Measurements from ENCODE around the gene SRRM4.

SRRM4 gene

GRCh38 chr12:119204131-119204530 is 222.8 kb downstream of the SRRM4 start:
- Histone ChIP-seq H3K4me3 (ENCODE audit: low read depth in 1 of 5, low read length in 5 of 5) (no peak overlapping the region), H3K27ac (ENCODE audit: low read depth, low read length) (no peak overlapping the region), H3K4me1 (ENCODE audit: control insufficient read depth in 5 of 5, insufficient read depth in 5 of 5, low read length in 5 of 5) (peaks cover 6 to 26% (median 12%) of the 10 kb centered on the region in 5 donors), H3K9me3 (ENCODE audit: control insufficient read depth in 5 of 5, low read length in 5 of 5) (no peaks in the 10 kb centered on the region), H3K27me3 (ENCODE audit: control insufficient read depth in 5 of 5, insufficient read depth in 4 of 5, low read length in 5 of 5) (no peaks in the 10 kb centered on the region), H3K9ac (ENCODE audit: low read length in 5 of 5) (no peak overlapping the region), H3K36me3 (ENCODE audit: control insufficient read depth in 5 of 5, insufficient read depth in 5 of 5, low read length in 5 of 5) (no peaks in the 10 kb centered on the region)

- H3K9me3 ChIP-seq (ENCODE audit: control insufficient read depth in 5 of 5, low read length in 5 of 5), result no peaks in the 10 kb centered on the region
- H3K36me3 ChIP-seq (ENCODE audit: control insufficient read depth in 5 of 5, insufficient read depth in 5 of 5, low read length in 5 of 5), result no peaks in the 10 kb centered on the region
- peaks cover 6 to 30% (median 18%) of the 10 kb centered on the region in 5 donors for H3K4me1 ChIP-seq (ENCODE audit: control insufficient read depth in 5 of 5, insufficient read depth in 5 of 5, low read length in 5 of 5)
- H3K27me3 ChIP-seq (ENCODE audit: control insufficient read depth in 5 of 5, insufficient read depth in 4 of 5, low read length in 5 of 5), result no peaks in the 10 kb centered on the region
- H3K4me3 ChIP-seq (ENCODE audit: low read depth in 1 of 5, low read length in 5 of 5), result no peak overlapping the region
- no peak overlapping the region for H3K27ac ChIP-seq (ENCODE audit: low read depth, low read length)
- H3K9ac ChIP-seq (ENCODE audit: low read length in 5 of 5), result no peak overlapping the region
Observed at GRCh38 chr12:119204671-119205285, 223.4 kb downstream of the SRRM4 start.

- H3K27ac ChIP-seq (ENCODE audit: low read depth, low read length), result no peak overlapping the region
- H3K4me1 ChIP-seq (ENCODE audit: control insufficient read depth in 5 of 5, insufficient read depth in 5 of 5, low read length in 5 of 5), result peaks cover 6 to 30% (median 18%) of the 10 kb centered on the region in 5 donors
- H3K36me3 ChIP-seq (ENCODE audit: control insufficient read depth in 5 of 5, insufficient read depth in 5 of 5, low read length in 5 of 5), result no peaks in the 10 kb centered on the region
- no peaks in the 10 kb centered on the region for H3K9me3 ChIP-seq (ENCODE audit: control insufficient read depth in 5 of 5, low read length in 5 of 5)
- no peaks in the 10 kb centered on the region for H3K27me3 ChIP-seq (ENCODE audit: control insufficient read depth in 5 of 5, insufficient read depth in 4 of 5, low read length in 5 of 5)
- H3K4me3 ChIP-seq (ENCODE audit: low read depth in 1 of 5, low read length in 5 of 5), result no peak overlapping the region
- H3K9ac ChIP-seq (ENCODE audit: low read length in 5 of 5), result no peak overlapping the region
Observed at GRCh38 chr12:119206348-119207062, 225.2 kb downstream of the SRRM4 start.

- Histone ChIP-seq H3K4me3 (ENCODE audit: low read depth in 1 of 5, low read length in 5 of 5) (no peak overlapping the region), H3K4me1 (ENCODE audit: control insufficient read depth in 5 of 5, insufficient read depth in 5 of 5, low read length in 5 of 5) (peaks cover 6 to 30% (median 18%) of the 10 kb centered on the region in 5 donors), H3K27ac (ENCODE audit: low read depth, low read length) (no peak overlapping the region), H3K36me3 (ENCODE audit: control insufficient read depth in 5 of 5, insufficient read depth in 5 of 5, low read length in 5 of 5) (no peaks in the 10 kb centered on the region), H3K9me3 (ENCODE audit: control insufficient read depth in 5 of 5, low read length in 5 of 5) (no peaks in the 10 kb centered on the region), H3K27me3 (ENCODE audit: control insufficient read depth in 5 of 5, insufficient read depth in 4 of 5, low read length in 5 of 5) (no peaks in the 10 kb centered on the region), H3K9ac (ENCODE audit: low read length in 5 of 5) (no peak overlapping the region)
Observed at GRCh38 chr12:119207063-119207560, 225.8 kb downstream of the SRRM4 start.

- H3K27ac ChIP-seq (ENCODE audit: low read depth, low read length), result no peak overlapping the region
- H3K36me3 ChIP-seq (ENCODE audit: control insufficient read depth in 5 of 5, insufficient read depth in 5 of 5, low read length in 5 of 5), result no peaks in the 10 kb centered on the region
- no peaks in the 10 kb centered on the region for H3K27me3 ChIP-seq (ENCODE audit: control insufficient read depth in 5 of 5, insufficient read depth in 4 of 5, low read length in 5 of 5)
- H3K4me1 ChIP-seq (ENCODE audit: control insufficient read depth in 5 of 5, insufficient read depth in 5 of 5, low read length in 5 of 5), result peaks cover 6 to 30% (median 18%) of the 10 kb centered on the region in 5 donors
- no peak overlapping the region for H3K9ac ChIP-seq (ENCODE audit: low read length in 5 of 5)
- H3K9me3 ChIP-seq (ENCODE audit: control insufficient read depth in 5 of 5, low read length in 5 of 5), result no peaks in the 10 kb centered on the region
- no peak overlapping the region for H3K4me3 ChIP-seq (ENCODE audit: low read depth in 1 of 5, low read length in 5 of 5)
Observed at GRCh38 chr12:119208626-119209061, 227.3 kb downstream of the SRRM4 start.

- Histone ChIP-seq H3K4me3 (ENCODE audit: low read depth in 1 of 5, low read length in 5 of 5) (no peak overlapping the region), H3K27ac (ENCODE audit: low read depth, low read length) (no peak overlapping the region), H3K36me3 (ENCODE audit: control insufficient read depth in 5 of 5, insufficient read depth in 5 of 5, low read length in 5 of 5) (no peaks in the 10 kb centered on the region), H3K9me3 (ENCODE audit: control insufficient read depth in 5 of 5, low read length in 5 of 5) (no peaks in the 10 kb centered on the region), H3K27me3 (ENCODE audit: control insufficient read depth in 5 of 5, insufficient read depth in 4 of 5, low read length in 5 of 5) (no peaks in the 10 kb centered on the region), H3K4me1 (ENCODE audit: control insufficient read depth in 5 of 5, insufficient read depth in 5 of 5, low read length in 5 of 5) (peaks cover 3 to 19% (median 13%) of the 10 kb centered on the region in 5 donors), H3K9ac (ENCODE audit: low read length in 5 of 5) (no peak overlapping the region)
Observed at GRCh38 chr12:119211884-119212283, 230.5 kb downstream of the SRRM4 start.

All from subcutaneous abdominal adipose tissue (tissue), 5 donors.